BJ (cell line): ENCODE data around the gene BTG1. TPM values are rescaled to one million over a fixed set of nuclear protein-coding genes. Genes with fewer than 3 reads are reported as not detected.

Source experiments
- CTCF ChIA-PET: fragments of 350-600 bp; formaldehyde crosslinking; extraction: SDS; loops from one replicate; lab custom pipeline; 2021; ENCODE audit warnings: antibody characterized with exemption, inconsistent platforms; lab: Yijun Ruan, JAX
- POLR2A ChIA-PET: fragments of 300-600 bp; sonication (Branson Sonifier 250); formaldehyde crosslinking; extraction: SDS; loops from one replicate; lab custom pipeline; 2021; ENCODE audit warnings: antibody characterized with exemption; lab: Charles Lee
- DNase-seq: peaks from one replicate; pipeline ENCODE4 v3.0.0-alpha.2; 2011; ENCODE audit warnings: low read depth
- H3K27me3 ChIP-seq: 2 replicates; pipeline ENCODE4 v1.6.0; 2011; ENCODE audit warnings: low read length; ENCODE audit not compliant: control insufficient read depth, insufficient read depth
- H3K36me3 ChIP-seq: 2 replicates; pipeline ENCODE4 v1.5.1; 2011; ENCODE audit warnings: low read length; ENCODE audit not compliant: control insufficient read depth, insufficient read depth
- H3K4me3 ChIP-seq: 2 replicates; pipeline ENCODE4 v1.5.1; 2011; ENCODE audit warnings: low read depth, mild to moderate bottlenecking, control low read depth, low read length
- polyA plus RNA-seq: library from polyadenylated mRNA; depleted of rRNA; stranded (reverse); fragments of >200 nt; gene quantifications from 2 replicates; pipeline ENCODE4 v1.2.3, GENCODE V29; 2011
- TF ChIP-seq, protein P1 (sequence below): IDR thresholded peaks from 2 replicates; pipeline ENCODE4 v1.5.1; 2011; ENCODE audit warnings: low read depth, mild to moderate bottlenecking, control low read depth, inconsistent platforms, low read length, moderate library complexity; ENCODE audit not compliant: insufficient read depth

BTG1 gene
- polyA plus RNA-seq, 1 experiment, result 81.3 TPM

DNA sequence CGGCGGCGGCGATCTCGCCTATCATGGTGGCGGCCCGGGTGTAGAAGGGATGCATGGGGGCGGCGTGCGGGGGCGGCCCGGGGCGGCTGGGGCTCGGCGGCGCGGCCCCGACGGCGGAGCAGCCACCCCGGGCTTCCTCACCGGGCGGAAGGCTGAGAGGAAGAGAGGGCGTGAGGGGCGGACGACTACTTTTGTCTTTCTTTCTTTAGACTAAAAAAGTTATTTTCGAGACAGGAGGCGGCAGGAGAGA is 240 bp downstream of the BTG1 start:
- POLR2A ChIA-PET, result interaction anchor here (0.5 to 2.0 kb wide), 17 partner anchors 8 to 1948 kb away, joined by 3 to 12 read pairs (median 4); no protein-coding TSS in a partner anchor

DNA sequence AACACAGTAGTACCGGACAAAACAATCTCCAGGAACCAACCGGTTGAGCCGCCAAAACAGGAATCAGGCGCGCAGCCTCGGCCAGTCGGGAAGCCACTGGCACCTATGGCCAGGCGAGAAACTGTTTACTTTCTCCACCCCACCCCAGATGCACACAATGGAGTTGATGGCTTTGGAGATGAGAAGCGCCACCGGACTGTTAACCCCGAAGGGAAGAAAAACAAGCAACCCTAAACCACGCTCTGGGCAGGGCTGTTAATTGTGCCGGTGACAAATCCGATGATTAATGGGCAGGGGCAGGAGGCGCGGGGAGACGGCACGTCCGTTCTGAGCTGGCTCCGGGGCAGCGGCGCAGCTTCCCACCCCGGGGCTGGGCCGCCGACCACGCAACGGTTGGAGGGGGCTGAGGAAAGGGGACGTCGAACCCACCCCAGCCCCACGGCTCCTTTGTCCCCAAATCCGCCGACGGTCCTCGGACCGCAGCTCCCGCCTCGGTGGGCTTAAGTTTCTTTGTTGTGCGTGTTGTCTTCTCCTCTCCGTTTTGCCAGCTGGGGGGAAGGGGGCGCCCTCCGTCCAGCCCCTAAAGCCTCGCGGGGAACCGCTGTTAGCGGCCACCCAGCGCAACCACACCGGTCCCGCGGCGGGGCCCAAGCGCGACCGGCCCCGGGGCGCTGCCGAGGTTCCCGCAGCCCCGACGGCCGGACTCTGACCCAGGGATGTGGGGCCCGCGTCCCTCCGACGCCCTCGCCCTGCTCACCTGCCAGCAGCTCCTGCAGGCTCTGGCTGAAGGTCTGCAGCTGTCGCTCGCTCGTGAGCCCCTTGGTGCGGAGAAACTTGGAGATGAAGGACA is 790 bp downstream of the BTG1 start:
- TF ChIP-seq, protein P1, sequence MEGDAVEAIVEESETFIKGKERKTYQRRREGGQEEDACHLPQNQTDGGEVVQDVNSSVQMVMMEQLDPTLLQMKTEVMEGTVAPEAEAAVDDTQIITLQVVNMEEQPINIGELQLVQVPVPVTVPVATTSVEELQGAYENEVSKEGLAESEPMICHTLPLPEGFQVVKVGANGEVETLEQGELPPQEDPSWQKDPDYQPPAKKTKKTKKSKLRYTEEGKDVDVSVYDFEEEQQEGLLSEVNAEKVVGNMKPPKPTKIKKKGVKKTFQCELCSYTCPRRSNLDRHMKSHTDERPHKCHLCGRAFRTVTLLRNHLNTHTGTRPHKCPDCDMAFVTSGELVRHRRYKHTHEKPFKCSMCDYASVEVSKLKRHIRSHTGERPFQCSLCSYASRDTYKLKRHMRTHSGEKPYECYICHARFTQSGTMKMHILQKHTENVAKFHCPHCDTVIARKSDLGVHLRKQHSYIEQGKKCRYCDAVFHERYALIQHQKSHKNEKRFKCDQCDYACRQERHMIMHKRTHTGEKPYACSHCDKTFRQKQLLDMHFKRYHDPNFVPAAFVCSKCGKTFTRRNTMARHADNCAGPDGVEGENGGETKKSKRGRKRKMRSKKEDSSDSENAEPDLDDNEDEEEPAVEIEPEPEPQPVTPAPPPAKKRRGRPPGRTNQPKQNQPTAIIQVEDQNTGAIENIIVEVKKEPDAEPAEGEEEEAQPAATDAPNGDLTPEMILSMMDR, result no peak
- no peaks in the 10 kb centered on the region for H3K36me3 ChIP-seq
- POLR2A ChIA-PET, result interaction anchor here (0.5 to 2.0 kb wide), 12 partner anchors 8 to 763 kb away, joined by 3 to 12 read pairs (median 4); no protein-coding TSS in a partner anchor
- no peak for DNase-seq
- CTCF ChIA-PET, result interaction anchor here (0.6 to 2.8 kb wide), 17 partner anchors 11 to 763 kb away, joined by 3 to 33 read pairs (median 4); no protein-coding TSS in a partner anchor
- H3K4me3 ChIP-seq, result peak overlapping the region; percentile 98
- no peaks in the 10 kb centered on the region for H3K27me3 ChIP-seq

More for the DNA sequence above, 240 bp downstream of the BTG1 start:
- no peaks in the 10 kb centered on the region for H3K27me3 ChIP-seq
- H3K4me3 ChIP-seq, result peak overlapping the region; percentile 98
- H3K36me3 ChIP-seq, result no peaks in the 10 kb centered on the region
- TF ChIP-seq, protein P1, result no peak
- CTCF ChIA-PET, result interaction anchor here (0.6 to 2.8 kb wide), 8 partner anchors 70 to 763 kb away, joined by 3 to 33 read pairs (median 4); no protein-coding TSS in a partner anchor
- no peak for DNase-seq

DNA sequence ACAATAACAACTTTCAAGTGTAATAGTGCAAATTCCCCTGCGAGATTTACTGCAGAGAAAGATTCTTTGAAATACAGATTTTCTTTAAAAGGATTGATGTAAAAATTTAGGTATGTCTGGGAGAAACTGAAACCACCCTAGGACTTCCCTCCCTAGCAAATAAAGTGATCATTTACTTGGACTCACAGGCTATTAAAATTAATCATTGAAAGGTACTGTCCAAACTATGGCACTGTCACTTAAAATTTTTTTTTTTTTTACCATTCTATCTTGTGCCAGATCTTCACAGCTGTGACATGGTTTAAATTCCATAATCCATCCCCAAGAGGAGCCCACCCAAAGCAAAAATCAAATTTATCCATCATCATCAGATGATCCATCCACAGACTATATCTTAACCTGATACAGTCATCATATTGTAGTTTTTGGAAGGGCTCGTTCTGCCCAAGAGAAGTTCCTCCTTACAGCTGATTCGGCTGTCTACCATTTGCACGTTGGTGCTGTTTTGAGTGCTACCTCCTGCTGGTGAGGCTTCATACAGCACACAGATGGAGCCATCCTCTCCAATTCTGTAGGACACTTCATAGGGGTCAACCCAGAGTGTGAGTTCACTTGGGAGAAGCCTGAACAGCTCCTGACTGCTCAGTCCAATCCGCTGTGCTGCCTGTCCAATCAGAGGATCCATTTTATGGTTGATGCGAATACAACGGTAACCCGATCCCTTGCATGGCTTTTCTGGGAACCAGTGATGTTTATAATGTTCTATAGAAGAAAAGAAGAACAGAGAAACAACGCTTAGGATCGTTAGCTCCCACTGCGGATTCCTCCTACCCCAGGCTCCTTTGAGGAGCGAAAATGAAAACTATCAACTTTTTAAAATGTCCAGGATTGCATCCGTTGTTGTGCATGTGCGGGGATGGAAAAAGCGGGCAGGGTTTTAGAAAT is 1.7 kb downstream of the BTG1 start:
- ChIA-PET POLR2A (interaction anchor here (1.1 to 2.0 kb wide), 2 partner anchors 68 to 84 kb away, joined by 6 to 12 read pairs; no protein-coding TSS in a partner anchor), CTCF (interaction anchor here (0.6 to 2.8 kb wide), 21 partner anchors 10 to 762 kb away, joined by 3 to 33 read pairs (median 3); no protein-coding TSS in a partner anchor)
- no peaks in the 10 kb centered on the region for H3K27me3 ChIP-seq
- no peaks in the 10 kb centered on the region for H3K36me3 ChIP-seq
- TF ChIP-seq, protein P1, result peak; percentile 85
- DNase-seq, result peak; percentile 76
- H3K4me3 ChIP-seq, result peak overlapping the region; percentile 98

DNA sequence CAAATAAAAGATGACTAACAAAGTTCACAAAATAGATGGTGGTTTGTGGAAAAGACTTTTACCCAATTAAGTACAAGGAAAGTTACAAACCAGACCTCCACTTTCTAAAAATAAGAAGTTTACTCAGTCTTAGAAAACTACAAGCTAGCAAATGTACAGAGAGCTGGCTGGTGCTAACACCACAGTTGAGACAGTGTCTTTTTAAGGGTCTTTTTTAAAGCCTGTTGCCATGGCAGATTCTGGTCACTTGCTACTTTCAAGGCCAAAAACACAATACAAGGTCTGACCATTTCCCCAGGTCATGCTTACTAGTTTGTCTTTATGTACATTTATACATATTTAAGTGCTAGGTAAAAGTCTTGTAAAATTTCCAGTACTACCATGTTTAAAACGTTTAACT is 2.4 kb downstream of the BTG1 start:
- Histone ChIP-seq H3K4me3 (peak overlapping the region; percentile 98), H3K27me3 (no peaks in the 10 kb centered on the region), H3K36me3 (no peaks in the 10 kb centered on the region)
- CTCF ChIA-PET, result interaction anchor here (0.9 to 2.8 kb wide), 12 partner anchors 38 to 562 kb away, joined by 3 to 33 read pairs (median 4); no protein-coding TSS in a partner anchor
- POLR2A ChIA-PET, result interaction anchor here (0.6 to 1.1 kb wide), 2 partner anchors 83 to 1182 kb away, joined by 3 to 6 read pairs; no protein-coding TSS in a partner anchor
- no peak for DNase-seq
- TF ChIP-seq, protein P1, result no peak
